ENCODE data around the gene PLXNB2.

The PLXNB2 gene

GRCh38 chr22:50251477-50252081 lies 55.9 kb downstream of the PLXNB2 start:
- H3K4me3 ChIP-seq (ENCODE audit: low read depth, low read length), result peak overlapping the region; percentile 10
- in situ Hi-C loops (cut with HindIII; ENCODE audit: low sequenced_read_pairs), result no loop called here
- no peak for TF ChIP-seq CTCF (IDR thresholded peaks at IDR 0.05; ENCODE audit: low read depth, low read length)

GRCh38 chr22:50250555-50251476 lies 56.6 kb downstream of the PLXNB2 start, which contains the start of gene HDAC10:
HDAC10 (minus strand) TSS chr22:50251265; CDS start chr22:50251032, 233 bp downstream.
- no peak for TF ChIP-seq CTCF (IDR thresholded peaks at IDR 0.05; ENCODE audit: low read depth, low read length)
- peak within 1 kb of the TSS; percentile 74 for H3K4me3 ChIP-seq (ENCODE audit: low read depth, low read length)
- DNase-seq (ENCODE audit: low read depth, low spot score), result peak; percentile 78
- in situ Hi-C loops (cut with HindIII; ENCODE audit: low sequenced_read_pairs), result no loop called here

More at GRCh38 chr22:50251477-50252081, 55.9 kb downstream of the PLXNB2 start:
- DNase-seq (ENCODE audit: low read depth, low spot score), result no peak

- in situ Hi-C loops (cut with HindIII; ENCODE audit: low sequenced_read_pairs), result no loop called here
- no peak for DNase-seq (ENCODE audit: low read depth, low spot score)
- no peak for TF ChIP-seq CTCF (IDR thresholded peaks at IDR 0.05; ENCODE audit: low read depth, low read length)
- peak overlapping the region; percentile 74 for H3K4me3 ChIP-seq (ENCODE audit: low read depth, low read length)
Observed at GRCh38 chr22:50250249-50250554, 57.2 kb downstream of the PLXNB2 start.

- no peak for TF ChIP-seq CTCF (IDR thresholded peaks at IDR 0.05; ENCODE audit: low read depth, low read length)
- no peak for DNase-seq (ENCODE audit: low read depth, low spot score)
- H3K4me3 ChIP-seq (ENCODE audit: low read depth, low read length), result peak overlapping the region; percentile 74
- in situ Hi-C loops (cut with HindIII; ENCODE audit: low sequenced_read_pairs), result no loop called here
Observed at GRCh38 chr22:50249341-50250248, 57.9 kb downstream of the PLXNB2 start.

GRCh38 chr22:50248196-50249081 lies 59.0 kb downstream of the PLXNB2 start:
- in situ Hi-C loops (cut with HindIII; ENCODE audit: low sequenced_read_pairs), result no loop called here
- no peak overlapping the region for H3K4me3 ChIP-seq (ENCODE audit: low read depth, low read length)
- no peak for TF ChIP-seq CTCF (IDR thresholded peaks at IDR 0.05; ENCODE audit: low read depth, low read length)

More at GRCh38 chr22:50248196-50249081, 59.0 kb downstream of the PLXNB2 start:
- no peak for DNase-seq (ENCODE audit: low read depth, low spot score)
